GM18868 (cell line): ENCODE data around the gene PLPPR5.

Experiments used
- ATAC-seq: cut with Tn5 transposase; IDR thresholded peaks from one replicate; pipeline ENCODE4 v1.9.1; 2021; ENCODE audit warnings: mild to moderate bottlenecking, moderate library complexity; ENCODE audit not compliant: unreplicated experiment

The PLPPR5 gene

DNA sequence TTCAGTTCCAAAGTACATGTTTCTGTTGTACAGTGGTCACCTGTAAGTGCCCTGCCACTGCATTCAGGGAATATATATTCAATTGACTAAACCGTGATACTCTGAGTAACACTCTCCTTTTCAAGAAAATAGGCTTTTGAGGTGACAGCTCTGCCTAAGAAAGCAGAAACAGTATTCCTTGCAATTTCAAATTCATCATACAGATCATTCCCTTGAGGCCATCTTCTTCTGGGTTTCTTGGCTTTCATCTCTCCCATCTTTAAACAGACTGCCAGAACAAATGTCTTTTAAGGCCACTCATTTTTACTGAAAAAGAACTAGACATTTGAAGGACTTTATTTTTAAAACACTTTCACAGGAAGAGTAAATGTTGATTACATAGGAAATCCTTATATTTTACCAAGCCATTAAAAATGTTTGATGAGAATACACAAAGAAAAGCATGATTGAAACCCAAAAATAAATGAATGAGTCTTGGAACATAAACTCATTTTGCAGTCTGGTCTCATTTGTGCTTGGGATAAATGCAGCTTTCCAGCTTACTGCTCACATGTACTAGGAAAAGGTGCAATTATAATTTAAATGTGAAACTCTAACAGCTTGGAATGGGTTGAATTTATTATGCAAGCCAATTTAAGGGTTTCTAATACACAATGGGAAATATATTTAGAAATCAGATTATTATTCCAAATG is 34.7 kb downstream of the PLPPR5 start:
- no peak for ATAC-seq

GRCh38 chr1:98967122-98967521 is 37.5 kb downstream of the PLPPR5 start:
- ATAC-seq: no peak

- no peak for ATAC-seq
Observed at GRCh38 chr1:98965394-98965793, 39.3 kb downstream of the PLPPR5 start.

DNA sequence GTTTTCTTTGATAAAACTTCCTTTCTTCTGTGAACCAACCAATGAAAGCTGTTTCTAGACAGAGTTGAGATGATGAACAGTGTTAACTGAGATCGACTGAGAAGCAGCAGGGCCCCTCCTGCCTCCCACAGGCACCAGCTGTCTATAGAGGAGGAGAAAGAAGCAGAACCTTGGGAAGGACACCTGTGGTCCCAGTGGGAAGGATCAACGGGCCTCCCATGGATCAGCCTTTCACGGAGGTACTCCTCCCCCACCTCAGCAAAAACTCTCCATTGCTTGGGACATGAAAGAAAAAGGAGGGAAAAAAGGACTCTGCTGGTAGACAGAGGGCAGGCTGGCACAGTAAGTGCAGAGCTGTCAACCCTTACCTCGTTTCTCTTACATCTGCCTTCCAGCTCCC is 40.5 kb downstream of the PLPPR5 start:
- ATAC-seq: no peak

GRCh38 chr1:98963064-98963758 is 41.5 kb downstream of the PLPPR5 start:
- ATAC-seq: no peak

- ATAC-seq: no peak
Observed at GRCh38 chr1:98962156-98962555, 42.5 kb downstream of the PLPPR5 start.

DNA sequence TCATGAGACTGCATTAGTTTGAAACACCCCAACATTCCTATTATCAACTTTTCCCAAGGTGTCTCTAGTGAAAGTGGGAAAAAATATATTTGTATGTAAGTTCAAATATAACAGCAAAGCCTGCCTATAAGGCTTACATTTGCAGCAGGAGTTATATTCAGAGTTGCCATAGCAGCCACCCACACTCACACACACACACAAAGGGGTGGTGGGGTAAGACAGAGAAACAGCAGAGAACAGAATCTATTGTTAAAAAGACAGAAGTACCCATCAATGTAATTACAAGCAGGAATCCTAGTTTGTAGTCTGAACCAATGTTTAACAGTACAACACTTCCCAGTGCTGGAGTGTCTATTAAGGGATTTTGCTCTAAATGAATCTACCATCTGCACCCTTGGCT is 55.0 kb downstream of the PLPPR5 start:
- ATAC-seq: no peak

GRCh38 chr1:98949166-98949565 is 55.5 kb downstream of the PLPPR5 start:
- ATAC-seq: no peak

DNA sequence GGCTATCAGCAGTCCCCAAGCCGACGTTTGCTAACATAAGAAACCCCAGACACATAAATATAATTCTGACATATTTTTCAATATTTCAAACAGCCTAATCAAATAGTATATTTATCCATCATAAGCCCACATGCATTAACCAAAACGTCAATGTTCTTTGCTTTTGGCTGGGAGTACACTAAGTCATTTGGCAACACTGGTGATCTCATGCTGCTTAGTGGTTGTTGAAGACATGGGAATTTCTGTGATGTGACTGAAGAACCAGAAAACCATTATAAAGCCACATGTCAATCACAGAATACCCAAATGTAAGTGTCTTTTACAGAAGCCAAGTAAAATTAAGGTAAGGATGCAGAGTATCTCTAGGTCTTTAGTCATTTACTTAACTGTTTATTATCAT is 57.6 kb downstream of the PLPPR5 start:
- no peak for ATAC-seq

- ATAC-seq: no peak
Observed at GRCh38 chr1:98940722-98941079, 64.0 kb downstream of the PLPPR5 start.

DNA sequence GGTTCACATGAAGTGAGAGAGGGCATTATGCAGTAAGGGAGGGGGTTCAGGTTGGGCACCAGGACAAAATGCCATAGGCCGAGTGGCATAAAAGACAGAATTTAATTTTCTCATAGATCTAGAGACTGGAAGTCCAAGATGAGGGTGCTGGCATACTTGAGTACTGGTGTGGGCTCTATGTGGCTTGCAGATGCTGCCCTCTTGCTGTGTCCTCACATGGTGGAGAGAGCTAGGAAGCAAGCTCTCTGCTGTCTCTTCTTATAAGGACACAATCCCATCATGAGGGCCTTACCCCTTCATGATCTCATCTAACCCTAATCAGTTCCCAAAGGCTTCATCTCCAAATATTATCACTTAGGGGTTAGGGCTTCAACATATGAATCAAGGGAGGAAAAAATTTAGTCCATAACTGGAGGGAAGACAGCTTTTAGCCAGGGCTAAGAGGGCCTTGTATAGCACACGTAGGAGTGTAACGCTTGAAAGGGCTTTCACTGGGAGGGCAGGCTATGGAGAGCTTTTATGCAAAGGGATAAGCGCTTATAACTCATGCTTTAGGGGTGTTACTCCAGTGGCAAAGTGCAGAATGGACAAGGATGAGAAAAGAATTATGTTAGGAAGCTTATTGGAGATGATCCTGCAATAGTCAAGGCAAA is 64.5 kb downstream of the PLPPR5 start:
- no peak for ATAC-seq

DNA sequence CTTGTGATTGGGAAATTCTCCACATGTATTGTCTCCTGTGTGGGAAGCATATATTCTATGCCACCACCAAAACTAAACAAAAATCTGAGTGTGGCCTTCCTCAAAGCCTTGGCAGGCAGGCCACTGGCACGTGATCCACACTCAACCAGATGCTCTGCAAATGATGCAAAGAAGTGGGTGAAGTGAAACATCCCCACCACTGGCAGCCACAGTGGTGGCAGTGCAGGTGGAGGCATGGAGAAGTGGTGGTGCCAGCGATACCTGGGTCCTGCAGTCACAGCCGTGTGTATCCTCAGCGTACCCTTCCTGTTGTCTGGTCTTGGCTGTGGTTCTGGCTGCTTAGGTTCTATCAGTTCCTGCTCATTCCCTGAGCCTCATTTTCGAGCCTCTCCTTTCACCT is 65.2 kb downstream of the PLPPR5 start:
- ATAC-seq: no peak

DNA sequence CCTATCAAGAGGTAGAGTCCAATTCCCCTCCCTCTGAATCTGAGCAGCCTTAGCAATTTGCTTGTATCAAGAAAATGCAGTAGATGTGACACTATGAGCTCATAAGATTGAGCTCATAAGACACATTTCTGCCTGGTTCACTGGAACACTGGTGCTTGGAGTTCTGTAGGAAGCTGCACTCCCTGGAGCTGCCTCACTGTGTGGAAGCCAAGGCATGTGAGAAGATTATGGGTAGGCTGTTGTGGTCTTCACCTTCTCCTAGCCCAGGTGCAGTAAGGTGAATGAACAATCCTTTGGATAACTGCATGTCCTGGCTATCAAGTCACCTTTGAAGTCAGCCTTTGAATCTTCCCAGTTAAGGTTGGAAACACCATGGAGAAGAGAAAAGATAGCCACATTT is 67.3 kb downstream of the PLPPR5 start:
- ATAC-seq: no peak

DNA sequence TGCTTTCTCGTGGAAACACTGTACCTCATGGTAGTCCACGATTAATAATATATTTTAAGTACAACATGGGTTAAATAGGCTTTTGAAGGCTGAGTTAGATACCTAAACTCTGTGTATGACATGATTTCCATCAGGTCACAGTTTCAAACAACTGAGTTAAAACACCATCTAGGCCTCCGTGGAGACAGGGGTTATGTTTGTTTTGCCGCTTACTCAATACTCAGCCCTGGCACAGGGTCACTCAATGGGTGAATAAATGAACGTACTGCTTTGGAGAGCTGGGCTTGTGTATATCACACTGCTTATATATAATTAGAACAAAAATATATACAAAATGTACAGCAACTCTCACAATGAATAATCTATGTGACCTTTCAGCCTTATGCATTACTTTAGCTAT is 72.5 kb downstream of the PLPPR5 start:
- ATAC-seq: no peak

GRCh38 chr1:98931128-98931835 is 73.4 kb downstream of the PLPPR5 start:
- ATAC-seq: no peak

DNA sequence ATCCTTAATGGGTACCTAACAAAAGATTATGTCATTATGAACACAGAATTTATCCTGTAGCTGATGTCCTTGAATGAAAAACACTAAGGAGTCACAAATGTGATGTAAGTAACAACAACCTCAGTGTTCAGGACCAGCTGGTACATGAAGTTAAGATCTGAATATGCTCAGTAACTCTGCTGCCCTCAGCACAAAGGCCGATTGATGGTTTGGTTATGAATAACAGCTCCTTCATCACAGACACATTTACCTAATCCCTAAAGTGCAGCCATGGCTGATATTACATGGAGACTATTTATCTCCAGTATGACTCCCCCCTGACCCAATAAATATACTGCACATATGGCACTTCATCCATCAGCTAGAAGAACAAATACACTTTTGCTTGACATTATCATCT is 75.2 kb downstream of the PLPPR5 start:
- no peak for ATAC-seq

DNA sequence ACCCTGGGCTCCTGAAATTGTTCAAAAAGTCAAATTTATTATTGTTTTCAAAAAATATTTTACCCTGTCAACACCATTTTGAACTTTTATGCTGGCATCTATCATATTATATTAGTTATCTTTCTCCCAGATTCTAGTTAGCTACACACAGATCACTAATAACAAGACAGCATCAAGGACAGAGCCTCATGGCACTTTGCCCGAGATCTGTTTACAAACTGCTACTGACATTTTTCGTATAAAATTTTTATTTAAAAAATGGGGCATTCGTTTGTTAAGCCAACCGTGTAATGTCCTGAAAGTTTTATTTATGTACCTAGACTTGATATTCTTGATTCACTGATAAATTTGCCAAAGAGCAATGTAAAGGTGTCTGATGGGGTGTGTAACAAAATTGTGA is 78.1 kb downstream of the PLPPR5 start:
- no peak for ATAC-seq

DNA sequence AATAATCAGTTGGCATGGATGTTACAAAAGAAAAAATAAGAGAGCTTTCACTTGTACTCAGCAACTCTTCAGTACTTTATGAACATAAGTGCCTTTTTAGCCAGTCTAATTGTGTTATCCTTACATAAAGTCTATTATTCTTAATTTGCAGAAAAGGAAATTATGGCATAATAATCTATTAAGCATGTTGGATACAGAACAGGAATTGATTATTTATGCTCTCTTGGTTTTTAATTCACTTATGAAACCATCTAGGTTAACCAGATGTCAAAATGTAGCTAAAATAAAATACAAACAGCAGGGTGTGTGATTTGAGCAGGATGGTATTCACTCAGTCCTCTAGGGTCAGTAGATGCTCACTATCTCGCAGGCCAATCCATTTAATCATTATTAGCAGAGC is 79.7 kb downstream of the PLPPR5 start:
- no peak for ATAC-seq

DNA sequence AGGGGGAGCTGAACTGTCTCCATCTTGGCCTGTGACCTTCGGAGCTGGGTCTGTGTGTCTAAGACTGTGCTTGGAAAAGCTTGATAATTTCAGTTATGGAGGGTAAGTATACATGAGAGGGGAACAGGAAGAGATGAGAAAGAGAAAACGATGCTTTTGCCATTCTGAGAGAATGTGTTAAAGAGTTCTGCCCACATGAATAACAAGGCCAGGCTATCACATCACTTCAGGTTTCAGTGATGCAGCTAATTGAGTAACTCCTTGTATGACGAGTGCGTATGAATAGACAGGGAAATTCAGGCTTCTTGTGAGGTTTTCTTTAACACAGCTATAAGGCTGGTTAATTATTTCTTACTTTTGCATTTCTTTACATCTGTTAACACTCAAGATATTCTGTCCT is 81.0 kb downstream of the PLPPR5 start:
- no peak for ATAC-seq

DNA sequence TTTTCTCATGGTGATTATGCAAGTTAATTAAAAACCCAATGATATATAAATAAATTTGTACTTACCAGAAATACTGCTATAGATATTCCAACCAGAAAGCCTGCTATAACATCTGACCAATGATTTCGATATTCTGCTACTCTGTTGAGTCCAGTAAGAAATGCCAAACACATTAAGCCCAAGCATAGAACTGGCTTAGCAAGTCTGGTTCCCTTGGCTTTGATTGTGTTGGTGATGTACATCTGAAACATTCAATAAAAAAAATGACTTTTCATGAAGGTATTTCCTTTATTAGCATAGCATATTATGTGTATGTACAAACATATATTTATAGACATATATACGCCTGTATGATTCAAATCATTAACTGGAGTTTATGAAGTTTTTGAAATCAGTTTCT is 82.8 kb downstream of the PLPPR5 start:
- no peak for ATAC-seq

DNA sequence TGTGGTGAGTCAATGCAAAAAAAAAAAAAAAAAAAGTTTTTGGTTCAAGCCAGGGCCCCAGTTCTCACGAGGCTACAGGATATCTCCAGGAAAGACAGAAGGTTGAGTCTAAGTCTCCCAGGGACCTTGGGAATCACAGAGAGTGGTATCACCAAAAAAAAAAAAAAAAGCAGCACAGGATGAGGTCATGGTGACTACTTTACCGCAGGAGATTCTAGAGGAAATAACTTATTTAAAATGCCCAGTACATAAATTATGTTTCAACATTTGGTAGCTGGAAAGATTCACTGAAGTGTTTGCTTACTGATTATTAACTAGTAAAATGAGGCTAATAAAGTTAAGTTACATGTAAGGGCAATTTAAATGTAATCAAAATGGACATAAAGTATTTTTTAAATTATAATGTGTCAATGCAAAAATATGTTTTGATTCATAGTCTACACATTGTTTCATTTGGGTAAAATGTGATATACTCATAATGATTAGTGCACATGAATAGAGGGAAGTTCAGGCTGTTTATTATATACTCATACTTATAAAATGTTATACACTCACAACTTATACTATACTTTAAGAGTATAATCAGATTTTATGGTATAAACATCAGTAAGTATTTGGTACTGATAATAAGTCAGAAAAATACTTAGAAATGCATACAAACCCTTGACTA is 84.1 kb downstream of the PLPPR5 start:
- no peak for ATAC-seq
